ENCODE data around the gene KLHL29.

Gene KLHL29

DNA sequence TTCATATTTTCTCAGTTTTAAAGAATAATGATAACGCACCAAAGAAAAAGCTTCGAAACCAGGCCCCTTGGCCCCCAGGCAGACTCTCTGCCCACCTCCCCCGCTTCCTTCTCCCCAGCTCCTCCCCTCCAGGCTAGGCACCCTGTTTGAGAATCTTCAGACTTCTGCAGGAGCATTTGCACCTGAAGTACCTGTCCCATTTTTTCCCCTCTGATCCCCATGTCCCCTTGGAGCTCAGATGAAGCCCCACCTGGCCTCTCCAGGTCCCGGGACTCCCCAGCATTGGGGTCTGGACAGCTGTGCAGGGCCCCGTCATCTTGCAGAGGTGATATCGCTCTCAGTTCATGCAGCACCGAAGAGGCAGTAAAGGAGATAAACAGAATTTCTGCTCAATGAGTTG is 35.5 kb upstream of the KLHL29 start:
- CTCF ChIA-PET, result no interaction called here
- TF ChIP-seq CTCF (conservative IDR thresholded peaks at IDR 0.05; ENCODE audit: low read depth), result no peak

GRCh38 chr2:23350041-23350791 is 34.8 kb upstream of the KLHL29 start:
- H3K27ac ChIP-seq, result no peak overlapping the region
- ChIA-PET CTCF (interaction anchor here (0.6 kb wide), 1 partner anchor 409 kb away, joined by 3 read pairs; no protein-coding TSS in a partner anchor), POLR2A (ENCODE audit: low non-redundant PET) (no interaction called here)
- no peak for DNase-seq (ENCODE audit: low spot score)
- no peak for TF ChIP-seq CTCF (conservative IDR thresholded peaks at IDR 0.05; ENCODE audit: low read depth)

More for the DNA sequence above, 35.5 kb upstream of the KLHL29 start:
- H3K27ac ChIP-seq, result no peak overlapping the region
- POLR2A ChIA-PET (ENCODE audit: low non-redundant PET), result no interaction called here
- DNase-seq (ENCODE audit: low spot score), result no peak

DNA sequence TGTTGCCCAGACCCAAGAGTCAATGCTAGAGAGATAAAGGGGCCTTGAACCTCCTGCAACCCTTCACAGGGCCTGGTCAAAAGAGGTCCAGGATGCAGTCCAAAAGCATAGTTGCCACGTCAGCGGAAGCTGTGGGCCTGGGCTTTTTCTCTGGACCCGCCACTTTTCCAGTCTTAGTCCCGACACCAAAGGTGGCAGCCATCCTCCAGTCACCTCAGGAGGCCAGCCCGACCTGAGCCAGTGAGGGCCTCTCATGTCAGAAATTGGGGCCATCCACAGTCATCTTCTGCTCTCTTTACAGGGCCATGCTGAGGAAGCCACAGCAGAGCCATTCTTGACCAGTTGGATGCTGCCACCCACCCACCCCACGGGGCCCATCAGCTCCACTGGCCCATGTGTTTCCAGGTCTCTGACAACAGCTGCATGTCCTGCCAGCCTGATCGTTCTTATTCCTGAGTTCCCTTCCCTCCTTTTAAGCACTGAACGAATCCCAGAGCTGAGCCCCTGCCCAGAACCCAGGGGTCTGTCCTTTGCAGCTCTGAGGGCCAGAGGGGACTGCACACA is 34.1 kb upstream of the KLHL29 start:
- ChIA-PET CTCF (interaction anchor here (0.6 to 0.8 kb wide), 5 partner anchors 8 to 439 kb away, joined by 3 to 4 read pairs (median 3); no protein-coding TSS in a partner anchor), POLR2A (ENCODE audit: low non-redundant PET) (no interaction called here)
- TF ChIP-seq CTCF (conservative IDR thresholded peaks at IDR 0.05; ENCODE audit: low read depth), result no peak
- H3K27ac ChIP-seq, result no peak overlapping the region
- DNase-seq (ENCODE audit: low spot score), result no peak

DNA sequence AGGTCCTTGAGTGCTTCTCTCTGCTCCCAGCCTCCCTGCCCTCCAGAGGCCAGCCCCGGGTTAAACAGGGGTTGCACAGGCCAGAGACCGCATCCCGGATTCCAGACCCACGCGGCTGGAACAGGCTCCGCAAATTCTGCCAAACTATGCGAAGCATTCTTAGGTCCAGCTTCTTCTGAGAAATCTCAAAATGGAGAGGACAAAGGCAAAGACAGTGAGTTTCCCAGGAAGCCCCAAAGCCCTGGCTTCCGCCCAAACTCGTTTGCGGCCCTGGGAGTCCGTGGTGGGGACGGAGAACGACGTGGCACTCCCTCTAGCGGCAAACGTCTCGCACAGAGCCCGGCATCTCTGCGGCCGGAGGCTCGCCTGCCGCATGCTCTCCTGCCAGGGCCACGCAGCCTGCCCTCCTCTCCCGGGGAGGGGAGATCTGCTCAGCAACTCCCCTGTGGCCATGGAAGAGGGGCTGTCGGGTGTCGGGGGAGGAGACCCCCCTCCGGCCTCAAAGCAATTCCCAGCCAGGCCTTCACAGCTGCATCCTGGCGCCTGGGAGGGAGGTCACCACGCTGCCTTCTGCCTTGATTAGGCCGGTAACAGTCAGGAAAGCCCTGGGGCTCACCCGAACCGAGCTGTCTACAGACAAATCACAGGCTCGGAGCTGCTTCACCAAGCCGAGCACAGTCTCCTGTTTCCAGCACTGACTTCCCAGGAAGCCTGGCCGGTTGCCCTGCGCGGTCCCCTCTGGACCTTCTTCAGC is 33.4 kb upstream of the KLHL29 start:
- peak; percentile 79 for DNase-seq (ENCODE audit: low spot score)
- POLR2A ChIA-PET (ENCODE audit: low non-redundant PET), result no interaction called here
- peak; percentile 85 for TF ChIP-seq CTCF (conservative IDR thresholded peaks at IDR 0.05; ENCODE audit: low read depth)
- CTCF ChIA-PET, result interaction anchor here (0.5 to 0.8 kb wide), 7 partner anchors 9 to 693 kb away, joined by 3 to 4 read pairs (median 4); no protein-coding TSS in a partner anchor
- no peak overlapping the region for H3K27ac ChIP-seq

DNA sequence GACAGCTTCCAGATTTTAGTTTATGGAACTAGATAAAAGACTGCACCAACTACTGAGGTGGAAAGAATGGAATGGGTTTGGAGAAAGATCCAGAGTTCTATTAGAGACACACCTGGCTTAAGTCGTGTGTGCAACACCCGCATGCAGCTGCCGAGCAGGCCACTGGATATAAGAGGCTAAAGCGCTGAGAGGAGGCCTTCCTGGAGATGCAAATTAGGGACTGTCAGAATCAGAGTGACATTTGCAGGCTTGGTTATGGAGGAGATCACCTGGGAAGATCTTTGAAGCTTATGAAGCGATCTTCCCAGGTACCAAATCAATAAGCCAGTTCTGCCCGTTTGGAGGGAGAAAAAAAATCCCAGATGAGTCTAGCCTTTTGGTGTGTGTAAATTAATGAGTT is 30.4 kb upstream of the KLHL29 start:
- ChIA-PET CTCF (no interaction called here), POLR2A (ENCODE audit: low non-redundant PET) (no interaction called here)
- DNase-seq (ENCODE audit: low spot score), result no peak
- no peak for TF ChIP-seq CTCF (conservative IDR thresholded peaks at IDR 0.05; ENCODE audit: low read depth)
- no peak overlapping the region for H3K27ac ChIP-seq

GRCh38 chr2:23355001-23355400 is 30.0 kb upstream of the KLHL29 start:
- ChIA-PET CTCF (no interaction called here), POLR2A (ENCODE audit: low non-redundant PET) (no interaction called here)
- H3K27ac ChIP-seq, result no peak overlapping the region
- no peak for TF ChIP-seq CTCF (conservative IDR thresholded peaks at IDR 0.05; ENCODE audit: low read depth)
- DNase-seq (ENCODE audit: low spot score), result no peak

Data from RWPE1 (cell line).